ENCODE results near the gene KCNH3. TPM values are rescaled to one million over a fixed set of nuclear protein-coding genes. Genes with fewer than 3 reads are reported as not detected.

KCNH3 gene
- total and polyA plus RNA-seq, 7 experiments from 2014 or later, result 0.99 to 5.3 (median 3.8) TPM

Other genes with a start within 250 kb of the KCNH3 start
- not detected for gene PRPH, start 243.9 kb upstream of the KCNH3 start, total RNA-seq
- not detected for gene PRPH, start 243.9 kb upstream of the KCNH3 start, polyA plus RNA-seq
- 10 to 100 TPM in 1 of 5 experiments, 1 to 10 TPM in 2, under 1 TPM in 1, not detected in 1; 0.83 to 58.2 (median 1.3) TPM for gene TROAP, start 215.8 kb upstream of the KCNH3 start, total RNA-seq
- gene TROAP, start 215.8 kb upstream of the KCNH3 start, polyA plus RNA-seq, result under 1 TPM in 1 of 2 donors, not detected in 1; 0.21 TPM
- gene C1QL4, start 201.8 kb upstream of the KCNH3 start, total RNA-seq, result not detected
- gene C1QL4, start 201.8 kb upstream of the KCNH3 start, polyA plus RNA-seq, result not detected
- not detected for gene DNAJC22, start 192.1 kb upstream of the KCNH3 start, total RNA-seq
- gene DNAJC22, start 192.1 kb upstream of the KCNH3 start, polyA plus RNA-seq, result not detected
- 1 to 10 TPM; 7.4 to 9.8 (median 8.9) TPM for gene SPATS2, start 171.6 kb upstream of the KCNH3 start, total RNA-seq
- gene SPATS2, start 171.6 kb upstream of the KCNH3 start, polyA plus RNA-seq, result 1 to 10 TPM; 3.0 to 7.8 TPM
- gene MCRS1, start 29.1 kb downstream of the KCNH3 start, total RNA-seq, result 10 to 100 TPM; 70.0 to 85.2 (median 71.4) TPM
- 10 to 100 TPM; 55.5 to 61.6 TPM for gene MCRS1, start 29.1 kb downstream of the KCNH3 start, polyA plus RNA-seq
- gene FAM186B, start 66.6 kb downstream of the KCNH3 start, total RNA-seq, result 1 to 10 TPM in 1 of 5 experiments, under 1 TPM in 4; 0.24 to 1.1 (median 0.51) TPM
- gene FAM186B, start 66.6 kb downstream of the KCNH3 start, polyA plus RNA-seq, result under 1 TPM; 0.13 to 0.26 TPM
- gene PRPF40B, start 84.5 kb downstream of the KCNH3 start, total RNA-seq, result 10 to 100 TPM in 4 of 5 experiments, 1 to 10 TPM in 1; 7.8 to 24.1 (median 12.1) TPM
- 1 to 10 TPM; 2.0 to 4.2 TPM for gene PRPF40B, start 84.5 kb downstream of the KCNH3 start, polyA plus RNA-seq
- gene FMNL3, start 168.4 kb downstream of the KCNH3 start, total RNA-seq, result 10 to 100 TPM; 33.3 to 40.4 (median 39.7) TPM
- 10 to 100 TPM; 10.4 to 12.0 TPM for gene FMNL3, start 168.4 kb downstream of the KCNH3 start, polyA plus RNA-seq
- 100 to 1,000 TPM; 307 to 432 (median 381) TPM for gene TMBIM6, start 202.5 kb downstream of the KCNH3 start, total RNA-seq
- 100 to 1,000 TPM; 835 to 916 TPM for gene TMBIM6, start 202.5 kb downstream of the KCNH3 start, polyA plus RNA-seq

Data from naive thymus-derived CD4-positive, alpha-beta T cell (primary cell).